ENCODE results near the gene APOBEC4. TPM values are rescaled to one million over a fixed set of nuclear protein-coding genes. Genes with fewer than 3 reads are reported as not detected.

The APOBEC4 gene
- total and polyA plus RNA-seq, 2 of the 8 experiments (the other 6 are each of a cell fraction or from before 2014, with no cell fraction given): not detected

- H2AK5ac ChIP-seq (ENCODE audit: low read depth, low read length): no peak overlapping the region
- H3K23ac ChIP-seq (ENCODE audit: insufficient read length): no peak overlapping the region
- no peaks in the 10 kb centered on the region for H3K4me1 ChIP-seq (replicated peaks in 1 of 4; ENCODE audit: control insufficient read depth in 3 of 4, insufficient read depth in 4 of 4, low read length in 3 of 4)
- H3K23me2 ChIP-seq (ENCODE audit: low read depth, low read length): no peaks in the 10 kb centered on the region
- H3K27me3 ChIP-seq (replicated peaks in 1 of 4; ENCODE audit: control insufficient read depth in 3 of 4, extremely low read depth in 1 of 4, insufficient read depth in 3 of 4, low read length in 3 of 4): no peaks in the 10 kb centered on the region
- H3K79me2 ChIP-seq (ENCODE audit: control insufficient read depth in 1 of 2, insufficient read depth in 2 of 2, low read length in 2 of 2): no peaks in the 10 kb centered on the region
- no peak overlapping the region for H3K14ac ChIP-seq (ENCODE audit: insufficient read length)
- H3K4ac ChIP-seq (replicated peaks; ENCODE audit: insufficient read length, low read depth, low read length): no peak overlapping the region
- no peak overlapping the region for H4K91ac ChIP-seq (replicated peaks; ENCODE audit: insufficient read length, low read length)
- no peak for FAIRE-seq
- H3K9ac ChIP-seq (replicated peaks in 1 of 4; ENCODE audit: extremely low read depth in 1 of 4, low read depth in 3 of 4, low read length in 3 of 4): no peak overlapping the region
- H2BK5ac ChIP-seq (ENCODE audit: low read depth, low read length): no peak overlapping the region
- H3K27ac ChIP-seq (ENCODE audit: low read depth, low read length): no peak overlapping the region
- no peak overlapping the region for H4K8ac ChIP-seq (ENCODE audit: extremely low read depth, insufficient read depth, low read length)
- no peak overlapping the region for H3K4me3 ChIP-seq (ENCODE audit: extremely low read depth in 1 of 4, insufficient read depth in 2 of 4, low read depth in 3 of 4, low read length in 4 of 4)
- POLR2A ChIA-PET (ENCODE audit: partially characterized antibody): no interaction called here
- 85% methylated on average over 10 of the region's 10 CpGs; no CpG with 5 or more reads in 1 of the 2 experiments for WGBS, 2 experiments (ENCODE audit: extremely low coverage in 1 of 2, insufficient coverage in 1 of 2, insufficient read length in 1 of 2, insufficient replicate concordance in 2 of 2, low coverage in 1 of 2, low lambda C conversion rate in 2 of 2, missing lambda C conversion rate in 1 of 2)
- CTCF ChIA-PET (ENCODE audit: partially characterized antibody): interaction anchor here (0.6 to 1.3 kb wide), 4 partner anchors 17 to 333 kb away, joined by 3 to 4 read pairs (median 3); no protein-coding TSS in a partner anchor
- H4K20me1 ChIP-seq (replicated peaks in 1 of 2; ENCODE audit: control insufficient read depth in 1 of 2, insufficient read depth in 2 of 2, low read length in 2 of 2): no peaks in the 10 kb centered on the region
- H3K9me3 ChIP-seq (ENCODE audit: insufficient read depth in 2 of 2, low read depth in 1 of 2, low read length in 1 of 2): no peaks in the 10 kb centered on the region
- H2BK120ac ChIP-seq (replicated peaks; ENCODE audit: low read depth, low read length): no peak overlapping the region
- H3K18ac ChIP-seq (ENCODE audit: extremely low read depth, low read length): no peak overlapping the region
- H4K5ac ChIP-seq (ENCODE audit: insufficient read length, low read depth, low read length): no peak overlapping the region
- no peak overlapping the region for H2BK15ac ChIP-seq (ENCODE audit: low read length)
- no peak overlapping the region for H3K4me2 ChIP-seq (ENCODE audit: insufficient read depth in 1 of 2, low read depth in 2 of 2, low read length in 2 of 2)
- peak overlapping the region; percentile 64; the same call in 1 of the 2 replicates for H2AFZ ChIP-seq (ENCODE audit: low read length)
- no peaks in the 10 kb centered on the region for H3K36me3 ChIP-seq (ENCODE audit: control insufficient read depth in 2 of 4, insufficient read depth in 4 of 4, low read length in 3 of 4)
- 0 out of 2 replicates have a peak overlapping the region, but pooled peaks have one; percentile 39 for H2BK12ac ChIP-seq (ENCODE audit: low read depth, low read length)
- DNase-seq (ENCODE audit: low read depth in 1 of 2, low spot score in 2 of 2): peak in 1 of 2 experiments; percentile 36
- no peaks in the 10 kb centered on the region for H3K79me1 ChIP-seq (ENCODE audit: low read depth, low read length)
- no peak overlapping the region for H3K56ac ChIP-seq (replicated peaks; ENCODE audit: insufficient read length, low read depth, low read length)
- TF ChIP-seq POLR2A (IDR thresholded peaks at IDR 0.05; ENCODE audit: control extremely low read depth in 1 of 2, low read depth in 2 of 2, low read length in 2 of 2): no peak
- no peak for TF ChIP-seq GTF2F1 (IDR thresholded peaks at IDR 0.05; ENCODE audit: borderline replicate concordance, low read depth, low read length)
- TF ChIP-seq CREB1 (IDR thresholded peaks at IDR 0.05): no peak
- no peak for TF ChIP-seq ASH2L (IDR thresholded peaks at IDR 0.05; ENCODE audit: low read length)
- TF ChIP-seq RFX5 (IDR thresholded peaks at IDR 0.05; ENCODE audit: borderline replicate concordance, low read depth, low read length): no peak
- H2BK20ac ChIP-seq (ENCODE audit: low read length): no peak overlapping the region
Observed at GRCh38 chr1:183604038-183604808, 48.9 kb downstream of the APOBEC4 start.
